Astrocyte of the spinal cord (primary cell): ENCODE measurements around the gene SH3BP4.

Experiments
- DNase-seq: peaks from one replicate; pipeline ENCODE4 v3.0.0; 2011; ENCODE audit warnings: low read depth, low spot score
- H3K4me3 ChIP-seq: 2 replicates; pipeline ENCODE4 v1.5.1; 2011; ENCODE audit warnings: low read depth, mild to moderate bottlenecking, low read length, moderate library complexity
- in situ Hi-C: cut with HindIII; loops from 2 replicates; pipeline ENCODE4 v1.10.0; 2017; ENCODE audit warnings: low sequenced_read_pairs
- TF ChIP-seq, protein P1 (sequence below): IDR thresholded peaks from 2 replicates; pipeline ENCODE4 v1.5.1; 2012; ENCODE audit warnings: low read depth, mild to moderate bottlenecking, low read length, inconsistent platforms

Gene SH3BP4

DNA sequence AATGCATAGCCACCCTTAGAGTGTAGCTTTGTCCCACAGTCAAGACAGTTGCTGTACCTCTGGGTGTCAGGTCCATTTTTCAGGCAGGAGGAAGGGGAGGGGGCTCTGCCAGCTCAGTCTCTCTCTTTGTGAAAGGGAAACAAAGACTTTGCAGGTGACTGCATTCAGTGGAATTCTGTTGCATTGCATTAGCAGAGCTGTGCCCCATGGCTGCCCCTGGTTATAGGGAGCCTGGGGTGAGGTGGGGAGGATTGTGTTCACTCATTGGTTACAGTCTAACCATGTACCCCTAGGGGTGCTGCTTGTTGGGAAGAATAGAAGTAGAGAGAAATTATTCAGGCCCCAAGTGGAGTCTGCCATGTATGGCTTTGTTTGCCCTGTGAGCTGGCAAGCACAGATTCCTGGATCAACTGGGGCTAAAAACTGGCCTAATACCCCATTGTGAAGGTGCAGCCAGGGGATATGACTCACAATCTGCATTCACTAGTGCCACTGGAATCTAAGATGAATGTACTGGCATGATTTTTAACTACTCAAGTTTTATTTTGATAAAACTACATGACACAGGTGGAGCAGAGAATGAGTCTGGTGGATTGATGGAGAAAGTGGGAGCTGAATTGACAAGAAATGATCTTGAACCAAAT lies 118.4 kb downstream of the SH3BP4 start:
- no peak overlapping the region for H3K4me3 ChIP-seq
- TF ChIP-seq, protein P1, sequence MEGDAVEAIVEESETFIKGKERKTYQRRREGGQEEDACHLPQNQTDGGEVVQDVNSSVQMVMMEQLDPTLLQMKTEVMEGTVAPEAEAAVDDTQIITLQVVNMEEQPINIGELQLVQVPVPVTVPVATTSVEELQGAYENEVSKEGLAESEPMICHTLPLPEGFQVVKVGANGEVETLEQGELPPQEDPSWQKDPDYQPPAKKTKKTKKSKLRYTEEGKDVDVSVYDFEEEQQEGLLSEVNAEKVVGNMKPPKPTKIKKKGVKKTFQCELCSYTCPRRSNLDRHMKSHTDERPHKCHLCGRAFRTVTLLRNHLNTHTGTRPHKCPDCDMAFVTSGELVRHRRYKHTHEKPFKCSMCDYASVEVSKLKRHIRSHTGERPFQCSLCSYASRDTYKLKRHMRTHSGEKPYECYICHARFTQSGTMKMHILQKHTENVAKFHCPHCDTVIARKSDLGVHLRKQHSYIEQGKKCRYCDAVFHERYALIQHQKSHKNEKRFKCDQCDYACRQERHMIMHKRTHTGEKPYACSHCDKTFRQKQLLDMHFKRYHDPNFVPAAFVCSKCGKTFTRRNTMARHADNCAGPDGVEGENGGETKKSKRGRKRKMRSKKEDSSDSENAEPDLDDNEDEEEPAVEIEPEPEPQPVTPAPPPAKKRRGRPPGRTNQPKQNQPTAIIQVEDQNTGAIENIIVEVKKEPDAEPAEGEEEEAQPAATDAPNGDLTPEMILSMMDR = no peak
- in situ Hi-C loops = no loop called here
- DNase-seq = no peak

DNA sequence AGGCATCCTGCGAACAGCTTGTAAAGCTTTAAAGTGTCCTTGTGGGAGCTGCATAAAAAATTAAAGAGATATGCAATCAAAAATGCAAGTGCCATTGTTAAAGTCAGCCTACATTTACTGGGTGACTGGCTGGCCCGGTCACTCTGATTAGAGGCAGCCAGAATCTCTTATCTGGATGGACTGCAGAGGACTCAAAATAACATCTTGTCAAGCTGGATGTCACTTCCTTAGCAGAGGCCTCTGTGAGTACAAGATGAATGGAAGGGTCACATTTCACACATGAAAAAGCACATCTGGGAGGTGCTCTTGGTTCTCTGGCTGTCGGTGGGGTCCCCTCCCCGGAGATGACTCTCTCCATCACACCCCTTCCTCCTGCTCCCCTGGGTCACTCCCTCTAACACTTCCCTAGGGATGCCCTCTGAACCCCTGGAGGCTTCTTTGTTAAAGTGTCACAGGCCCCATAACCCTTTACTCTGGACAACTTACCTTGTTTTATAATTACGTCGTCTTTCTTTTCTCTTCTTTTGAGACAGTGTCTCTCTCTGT lies 122.1 kb downstream of the SH3BP4 start:
- TF ChIP-seq, protein P1 = no peak
- in situ Hi-C loops = no loop called here
- no peak for DNase-seq
- no peak overlapping the region for H3K4me3 ChIP-seq

DNA sequence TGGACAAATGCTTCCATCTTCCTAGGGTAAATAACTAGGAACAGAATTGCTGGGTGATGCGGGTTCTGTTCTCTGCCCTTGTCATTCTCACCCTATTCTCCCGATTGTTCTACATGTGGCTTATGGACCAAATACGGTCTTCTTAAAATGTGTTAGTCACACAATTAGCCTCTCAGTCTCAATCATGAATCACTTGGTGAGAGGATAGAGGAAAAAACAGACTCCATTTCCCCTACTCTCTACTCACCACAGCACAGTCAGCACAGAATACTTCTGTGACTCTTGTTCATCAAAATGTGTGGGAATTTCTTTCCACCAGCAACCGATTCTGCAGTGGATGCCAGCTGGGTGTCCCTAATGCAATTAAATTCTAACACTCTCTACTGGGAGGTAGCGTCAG lies 125.2 kb downstream of the SH3BP4 start:
- H3K4me3 ChIP-seq = no peak overlapping the region
- no peak for DNase-seq
- TF ChIP-seq, protein P1 = no peak
- in situ Hi-C loops = no loop called here

DNA sequence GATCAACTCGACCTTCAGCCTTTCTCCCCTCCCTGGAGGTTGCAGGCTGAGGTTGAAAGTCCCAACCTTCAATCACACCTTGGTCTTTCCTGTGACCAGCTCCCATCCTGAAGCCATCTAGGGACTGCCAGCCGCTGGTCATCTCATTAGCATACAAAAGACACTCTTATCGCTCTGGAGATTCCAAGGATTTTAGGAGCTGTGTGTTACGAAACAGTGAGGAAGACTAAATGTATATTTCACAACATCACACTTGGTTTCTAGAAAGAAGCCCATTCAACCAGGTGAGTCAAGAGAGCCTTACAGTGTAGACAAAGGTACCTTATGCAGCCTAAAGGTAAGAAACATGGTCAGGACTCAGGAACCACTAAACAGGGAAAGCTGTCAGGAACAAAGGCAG lies 126.4 kb downstream of the SH3BP4 start:
- no peak overlapping the region for H3K4me3 ChIP-seq
- TF ChIP-seq, protein P1 = no peak
- DNase-seq = no peak
- in situ Hi-C loops = no loop called here

DNA sequence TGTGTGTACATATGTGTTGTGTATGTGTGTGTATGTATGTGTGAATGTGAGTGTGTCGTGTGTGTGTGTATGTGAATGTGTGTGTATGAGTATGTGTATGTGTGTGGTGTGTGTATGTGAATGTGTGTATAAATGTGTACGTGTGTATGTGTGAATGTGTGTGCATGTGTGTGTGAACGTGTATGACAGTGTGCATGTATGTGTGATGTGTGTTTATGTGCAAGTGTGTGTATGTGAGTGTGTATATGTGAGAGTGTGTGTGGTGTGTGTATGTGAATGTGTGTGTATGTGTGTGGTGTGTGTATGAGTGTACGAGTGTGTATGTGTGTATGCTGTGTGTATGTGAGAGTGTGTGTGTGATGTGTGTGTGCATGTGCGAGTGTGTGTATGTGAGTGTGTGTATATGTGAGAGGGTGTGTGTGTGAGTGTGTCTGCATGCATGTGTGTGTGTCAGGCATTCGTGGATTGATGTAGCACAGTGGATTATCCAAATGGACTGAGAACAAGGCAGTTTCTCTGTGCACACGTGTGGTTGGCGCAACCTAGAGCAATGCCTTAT lies 127.2 kb downstream of the SH3BP4 start:
- in situ Hi-C loops = no loop called here
- no peak for DNase-seq
- no peak overlapping the region for H3K4me3 ChIP-seq
- TF ChIP-seq, protein P1 = no peak

DNA sequence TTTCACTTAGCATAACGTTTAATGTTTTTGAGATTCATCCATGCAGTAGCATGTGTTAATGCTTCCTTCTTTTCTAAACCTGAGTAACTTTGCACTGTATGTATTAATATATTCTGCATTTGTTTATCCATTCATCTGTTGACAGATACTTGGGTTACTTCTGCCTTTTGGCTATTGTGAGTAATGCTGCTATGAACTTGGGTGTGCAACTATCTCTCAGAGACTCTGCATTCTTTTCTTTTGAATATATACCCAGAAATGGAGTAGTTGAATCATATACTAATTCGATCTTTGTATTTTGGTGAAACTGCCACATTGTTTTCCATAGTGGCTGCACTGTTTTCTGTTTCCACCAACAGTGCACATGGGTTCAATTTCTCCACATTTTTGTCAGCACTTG lies 128.3 kb downstream of the SH3BP4 start:
- no peak for DNase-seq
- H3K4me3 ChIP-seq = no peak overlapping the region
- in situ Hi-C loops = no loop called here

More for the DNA sequence above, 128.3 kb downstream of the SH3BP4 start:
- TF ChIP-seq, protein P1 = no peak
